Subcutaneous adipose tissue (tissue), 4 donors: ENCODE results near the gene PAX3. TPM values are rescaled to one million over a fixed set of nuclear protein-coding genes. Genes with fewer than 3 reads are reported as not detected.

Experiments
- total RNA-seq, 4 donors: library from RNA; depleted of rRNA; stranded (reverse); fragments of >200 nt; gene quantifications; one replicate each; pipeline ENCODE4 v1.1.0, GENCODE V29; 2016
- TF ChIP-seq, protein P1 (sequence below): fragments of 450-650 bp; IDR thresholded peaks from one replicate; pipeline ENCODE4 v1.5.1; 2016; ENCODE audit warnings: low read depth, mild to moderate bottlenecking, control low read depth, antibody characterized with exemption, moderate library complexity

The PAX3 gene
- total RNA-seq, 4 donors from 2014 or later, result 0.51 TPM; not detected in 3

DNA sequence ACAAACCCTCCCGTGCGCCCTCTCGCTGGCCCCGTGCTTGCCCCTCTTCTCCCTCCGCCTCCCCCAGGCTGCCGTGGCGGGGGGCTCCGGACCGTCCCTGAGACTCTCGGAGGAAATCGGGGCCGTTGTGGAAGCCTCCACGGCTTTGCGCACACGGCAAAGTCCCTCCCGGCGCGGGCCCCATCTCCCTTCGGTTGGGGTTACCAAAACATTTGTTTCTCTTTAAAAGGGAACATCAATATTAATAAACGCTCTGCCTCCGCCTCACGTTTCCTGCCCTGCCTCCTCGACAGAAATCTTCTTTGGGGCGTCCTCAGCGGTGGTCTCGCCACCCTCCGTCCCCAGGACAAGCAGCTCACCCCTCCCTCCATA, 3.8 kb downstream of the PAX3 start:
- TF ChIP-seq, protein P1, sequence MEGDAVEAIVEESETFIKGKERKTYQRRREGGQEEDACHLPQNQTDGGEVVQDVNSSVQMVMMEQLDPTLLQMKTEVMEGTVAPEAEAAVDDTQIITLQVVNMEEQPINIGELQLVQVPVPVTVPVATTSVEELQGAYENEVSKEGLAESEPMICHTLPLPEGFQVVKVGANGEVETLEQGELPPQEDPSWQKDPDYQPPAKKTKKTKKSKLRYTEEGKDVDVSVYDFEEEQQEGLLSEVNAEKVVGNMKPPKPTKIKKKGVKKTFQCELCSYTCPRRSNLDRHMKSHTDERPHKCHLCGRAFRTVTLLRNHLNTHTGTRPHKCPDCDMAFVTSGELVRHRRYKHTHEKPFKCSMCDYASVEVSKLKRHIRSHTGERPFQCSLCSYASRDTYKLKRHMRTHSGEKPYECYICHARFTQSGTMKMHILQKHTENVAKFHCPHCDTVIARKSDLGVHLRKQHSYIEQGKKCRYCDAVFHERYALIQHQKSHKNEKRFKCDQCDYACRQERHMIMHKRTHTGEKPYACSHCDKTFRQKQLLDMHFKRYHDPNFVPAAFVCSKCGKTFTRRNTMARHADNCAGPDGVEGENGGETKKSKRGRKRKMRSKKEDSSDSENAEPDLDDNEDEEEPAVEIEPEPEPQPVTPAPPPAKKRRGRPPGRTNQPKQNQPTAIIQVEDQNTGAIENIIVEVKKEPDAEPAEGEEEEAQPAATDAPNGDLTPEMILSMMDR, result no peak

DNA sequence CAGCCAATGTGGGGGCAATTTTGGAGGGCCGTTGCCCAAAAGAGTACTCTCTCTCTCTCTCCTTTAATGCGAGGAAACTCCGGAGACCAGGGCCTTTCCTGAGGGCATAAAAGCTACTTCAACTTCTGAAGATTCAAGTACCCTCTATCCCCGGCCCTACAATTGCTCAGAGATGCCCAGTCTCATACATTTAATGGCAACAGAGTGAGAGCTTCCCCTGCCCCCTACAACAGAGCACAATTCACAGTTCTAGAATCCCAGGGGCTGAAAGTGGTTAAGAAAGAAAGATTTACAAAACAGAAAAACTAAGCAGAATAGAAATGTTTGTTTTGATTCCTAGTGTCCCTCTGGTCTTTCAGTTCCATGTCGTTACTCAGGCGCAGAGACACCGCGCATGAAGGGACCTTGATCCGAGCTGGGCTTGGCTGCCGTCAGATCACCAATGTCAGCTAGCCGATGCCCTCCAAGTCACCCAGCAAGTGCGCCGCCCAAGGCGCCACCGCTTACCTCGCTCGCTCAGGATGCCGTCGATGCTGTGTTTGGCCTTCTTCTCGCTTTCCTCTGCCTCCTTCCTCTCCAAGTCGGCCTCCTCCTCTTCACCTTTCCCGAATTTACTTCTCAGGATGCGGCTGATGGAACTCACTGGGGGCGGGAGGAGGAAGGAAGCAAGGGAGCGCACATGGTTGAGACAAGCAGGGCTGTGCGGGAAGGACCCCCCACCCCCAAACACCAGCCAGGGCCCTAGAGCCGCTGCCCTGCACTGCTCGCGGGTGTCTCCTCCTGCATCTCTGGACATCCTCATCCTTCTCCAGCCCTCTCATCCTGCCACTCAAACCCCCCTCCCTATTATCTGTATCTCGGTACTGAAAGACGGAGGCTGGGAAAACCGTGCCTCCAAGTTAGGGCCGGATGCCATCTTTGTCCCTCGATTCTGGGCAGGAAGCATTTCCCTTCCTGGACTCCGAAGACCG, 4.9 kb downstream of the PAX3 start:
- TF ChIP-seq, protein P1, result no peak

DNA sequence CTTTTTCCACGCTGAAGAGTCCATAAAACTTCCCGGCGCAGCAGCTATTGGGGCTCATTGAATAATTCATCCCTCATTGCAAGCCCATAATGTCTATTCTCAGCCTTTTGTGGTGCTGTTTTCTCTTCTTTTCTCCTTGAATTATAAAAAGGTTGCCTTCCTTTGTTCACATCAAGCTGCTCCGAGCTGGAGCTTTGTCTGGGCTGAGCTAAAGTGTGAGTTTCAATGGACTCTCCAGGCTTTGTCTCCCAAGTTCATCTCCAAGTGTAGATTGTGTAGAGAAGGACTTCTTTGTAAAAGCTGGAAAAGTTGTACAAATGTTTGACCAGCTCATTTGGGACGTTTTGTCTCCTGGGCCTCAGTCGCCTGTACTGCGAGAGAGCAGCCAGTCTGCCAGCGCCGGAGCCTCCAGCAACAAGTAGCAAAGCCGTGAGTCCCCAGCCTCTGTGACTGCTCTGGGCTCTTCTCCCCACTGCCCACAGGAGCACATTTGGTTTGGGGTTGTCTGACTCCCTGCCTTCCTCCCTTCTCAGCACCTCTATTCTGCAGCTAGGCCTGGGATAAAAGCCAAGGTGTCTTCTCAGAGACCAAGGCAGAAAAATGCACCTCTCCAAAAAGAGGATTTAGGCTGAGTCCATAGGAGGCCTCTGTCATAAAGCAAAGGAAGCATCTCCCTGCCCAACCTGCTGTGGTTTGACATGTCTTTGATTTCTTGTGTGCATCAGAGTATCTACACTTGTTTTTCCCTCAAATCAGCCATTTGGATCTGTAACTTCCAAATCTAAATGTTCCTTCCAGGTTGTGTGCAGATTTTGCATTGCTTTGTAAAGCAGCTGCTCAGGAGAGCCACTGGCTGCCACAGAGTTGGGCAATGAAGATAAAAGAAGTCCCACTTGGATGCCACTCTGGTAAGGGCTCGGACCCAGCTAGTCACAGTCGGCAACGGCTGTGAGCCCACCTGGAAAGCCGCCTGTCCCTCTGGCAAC, 6.4 kb downstream of the PAX3 start:
- TF ChIP-seq, protein P1, result no peak

- TF ChIP-seq, protein P1, result no peak
Measured at GRCh38 chr2:222291485-222291841, 7.3 kb downstream of the PAX3 start.

DNA sequence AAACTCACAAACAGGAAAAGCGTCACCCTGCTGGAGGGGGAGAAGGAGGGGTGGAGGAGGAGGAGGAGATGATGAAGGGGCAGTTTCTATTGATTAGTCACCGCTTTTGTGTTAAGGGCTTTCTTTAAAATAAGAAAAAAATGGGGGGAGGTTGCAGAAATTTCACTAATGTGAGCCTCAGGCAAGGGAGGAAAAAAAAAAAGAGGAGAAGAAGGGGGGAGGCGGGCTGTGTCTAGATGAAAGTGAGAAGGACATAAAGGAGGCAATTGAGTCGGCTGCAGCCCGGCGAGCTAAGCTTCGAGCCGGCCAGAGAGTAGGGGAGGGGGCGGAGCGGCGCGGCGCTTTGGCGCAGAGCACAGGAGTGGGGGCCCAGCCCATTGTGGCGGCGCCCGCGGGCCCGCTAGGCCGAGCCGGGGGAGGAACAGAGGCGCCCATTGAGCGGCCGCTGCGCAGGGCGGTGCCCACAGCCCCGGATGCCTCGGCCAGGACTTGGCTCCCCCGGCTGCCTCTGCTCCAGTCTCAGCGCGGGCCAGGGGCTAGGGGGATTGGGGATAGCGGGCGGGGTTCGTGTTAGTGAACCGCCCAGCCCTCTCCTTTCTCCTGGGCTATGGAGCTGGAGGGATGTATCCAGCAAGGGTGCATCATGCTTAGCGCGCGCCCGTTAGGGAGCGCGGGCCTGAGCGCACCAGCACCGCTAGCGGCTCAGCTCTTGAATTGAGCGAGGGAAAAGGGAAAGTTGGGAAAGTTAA, 7.9 kb downstream of the PAX3 start:
- TF ChIP-seq, protein P1, result no peak

- TF ChIP-seq, protein P1, result no peak
Measured at GRCh38 chr2:222290401-222290735, 8.4 kb downstream of the PAX3 start.
